A549 (cell line): Measurements from ENCODE around the gene CDYL2.

Experiments used
- BHLHE40 ChIP-seq: IDR thresholded peaks from 2 replicates; pipeline ENCODE4 v1.6.1; 2012; ENCODE audit warnings: low read depth, low read length, inconsistent platforms
- CHD4 ChIP-seq: fragments of 200-600 bp; sonication (generic); IDR thresholded peaks from 2 replicates; pipeline ENCODE4 v1.6.1; 2016; ENCODE audit warnings: antibody characterized with exemption, mild to moderate bottlenecking, borderline replicate concordance
- EHMT2 ChIP-seq: fragments of 200-600 bp; sonication (generic); IDR thresholded peaks from 2 replicates; pipeline ENCODE4 v1.6.1; 2016; ENCODE audit warnings: antibody characterized with exemption, low read depth, mild to moderate bottlenecking, moderate library complexity
- JUN ChIP-seq, 2 experiments: fragments of >200 bp; sonication (Bioruptor Twin); formaldehyde crosslinking; IDR thresholded peaks; 2 replicates in 1 of 2; 3 replicates in 1 of 2; pipeline ENCODE4 v1.6.1; 2016 to 2017
- JUNB ChIP-seq: fragments of >200 bp; sonication (Bioruptor Twin); formaldehyde crosslinking; IDR thresholded peaks from 2 replicates; pipeline ENCODE4 v1.6.1; 2016
- MYC ChIP-seq: IDR thresholded peaks from 2 replicates; pipeline ENCODE4 v1.6.1; 2012; ENCODE audit warnings: mild to moderate bottlenecking, inconsistent platforms, low read length, improper control_type of control experiment, borderline replicate concordance
- NR3C1 ChIP-seq: fragments of >200 bp; sonication (Bioruptor Twin); formaldehyde crosslinking; IDR thresholded peaks from 3 replicates; pipeline ENCODE4 v1.6.1; 2017
- POLR2A ChIP-seq: IDR thresholded peaks from 2 replicates; pipeline ENCODE4 v1.6.1; 2012; ENCODE audit warnings: mild to moderate bottlenecking, low read length
- SMC3 ChIP-seq: fragments of >200 bp; sonication (Bioruptor Twin); formaldehyde crosslinking; IDR thresholded peaks from 3 replicates; pipeline ENCODE4 v1.6.1; 2018; ENCODE audit warnings: inconsistent platforms
- SREBF2 ChIP-seq: fragments of 450-650 bp; IDR thresholded peaks from 2 replicates; pipeline ENCODE4 v1.6.1; 2014; ENCODE audit warnings: mild to moderate bottlenecking, moderate library complexity
- TF ChIP-seq, protein P1 (sequence below): fragments of >200 bp; sonication (Bioruptor Twin); formaldehyde crosslinking; IDR thresholded peaks from 3 replicates; pipeline ENCODE4 v1.5.1; 2016
- TF ChIP-seq, protein P2 (sequence below): fragments of 200-600 bp; sonication (generic); IDR thresholded peaks from 2 replicates; pipeline ENCODE4 v1.6.1; 2016; ENCODE audit warnings: antibody characterized with exemption, mild to moderate bottlenecking, moderate library complexity

DNA sequence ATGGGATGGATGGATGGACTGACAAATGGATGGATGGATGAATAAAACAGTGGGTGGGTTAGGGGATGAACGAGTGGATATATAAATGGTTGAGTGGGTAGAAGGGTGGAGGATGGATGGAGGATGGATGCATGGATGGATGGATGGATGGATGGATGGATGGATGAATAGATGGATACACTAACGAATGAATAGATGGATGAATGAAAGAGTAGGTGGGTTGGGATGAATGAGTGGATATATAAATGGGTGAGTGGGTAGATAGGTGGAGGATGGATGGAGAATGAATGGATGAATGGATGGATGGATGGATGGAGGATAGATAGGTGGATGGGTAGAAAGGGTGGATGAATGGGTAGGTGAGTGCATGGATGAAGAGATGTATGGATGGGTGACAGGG lies 62.1 kb downstream of the CDYL2 start:
- no peak for TF ChIP-seq BHLHE40
- TF ChIP-seq POLR2A: no peak
- TF ChIP-seq SREBF2: no peak
- TF ChIP-seq, protein P1, sequence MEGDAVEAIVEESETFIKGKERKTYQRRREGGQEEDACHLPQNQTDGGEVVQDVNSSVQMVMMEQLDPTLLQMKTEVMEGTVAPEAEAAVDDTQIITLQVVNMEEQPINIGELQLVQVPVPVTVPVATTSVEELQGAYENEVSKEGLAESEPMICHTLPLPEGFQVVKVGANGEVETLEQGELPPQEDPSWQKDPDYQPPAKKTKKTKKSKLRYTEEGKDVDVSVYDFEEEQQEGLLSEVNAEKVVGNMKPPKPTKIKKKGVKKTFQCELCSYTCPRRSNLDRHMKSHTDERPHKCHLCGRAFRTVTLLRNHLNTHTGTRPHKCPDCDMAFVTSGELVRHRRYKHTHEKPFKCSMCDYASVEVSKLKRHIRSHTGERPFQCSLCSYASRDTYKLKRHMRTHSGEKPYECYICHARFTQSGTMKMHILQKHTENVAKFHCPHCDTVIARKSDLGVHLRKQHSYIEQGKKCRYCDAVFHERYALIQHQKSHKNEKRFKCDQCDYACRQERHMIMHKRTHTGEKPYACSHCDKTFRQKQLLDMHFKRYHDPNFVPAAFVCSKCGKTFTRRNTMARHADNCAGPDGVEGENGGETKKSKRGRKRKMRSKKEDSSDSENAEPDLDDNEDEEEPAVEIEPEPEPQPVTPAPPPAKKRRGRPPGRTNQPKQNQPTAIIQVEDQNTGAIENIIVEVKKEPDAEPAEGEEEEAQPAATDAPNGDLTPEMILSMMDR: no peak
- TF ChIP-seq CHD4: no peak
- TF ChIP-seq JUNB: no peak
- no peak for TF ChIP-seq MYC
- no peak for TF ChIP-seq EHMT2
- TF ChIP-seq JUN (IDR thresholded peaks at IDR 0.05): no peak
- no peak for TF ChIP-seq SMC3
- TF ChIP-seq, protein P2, sequence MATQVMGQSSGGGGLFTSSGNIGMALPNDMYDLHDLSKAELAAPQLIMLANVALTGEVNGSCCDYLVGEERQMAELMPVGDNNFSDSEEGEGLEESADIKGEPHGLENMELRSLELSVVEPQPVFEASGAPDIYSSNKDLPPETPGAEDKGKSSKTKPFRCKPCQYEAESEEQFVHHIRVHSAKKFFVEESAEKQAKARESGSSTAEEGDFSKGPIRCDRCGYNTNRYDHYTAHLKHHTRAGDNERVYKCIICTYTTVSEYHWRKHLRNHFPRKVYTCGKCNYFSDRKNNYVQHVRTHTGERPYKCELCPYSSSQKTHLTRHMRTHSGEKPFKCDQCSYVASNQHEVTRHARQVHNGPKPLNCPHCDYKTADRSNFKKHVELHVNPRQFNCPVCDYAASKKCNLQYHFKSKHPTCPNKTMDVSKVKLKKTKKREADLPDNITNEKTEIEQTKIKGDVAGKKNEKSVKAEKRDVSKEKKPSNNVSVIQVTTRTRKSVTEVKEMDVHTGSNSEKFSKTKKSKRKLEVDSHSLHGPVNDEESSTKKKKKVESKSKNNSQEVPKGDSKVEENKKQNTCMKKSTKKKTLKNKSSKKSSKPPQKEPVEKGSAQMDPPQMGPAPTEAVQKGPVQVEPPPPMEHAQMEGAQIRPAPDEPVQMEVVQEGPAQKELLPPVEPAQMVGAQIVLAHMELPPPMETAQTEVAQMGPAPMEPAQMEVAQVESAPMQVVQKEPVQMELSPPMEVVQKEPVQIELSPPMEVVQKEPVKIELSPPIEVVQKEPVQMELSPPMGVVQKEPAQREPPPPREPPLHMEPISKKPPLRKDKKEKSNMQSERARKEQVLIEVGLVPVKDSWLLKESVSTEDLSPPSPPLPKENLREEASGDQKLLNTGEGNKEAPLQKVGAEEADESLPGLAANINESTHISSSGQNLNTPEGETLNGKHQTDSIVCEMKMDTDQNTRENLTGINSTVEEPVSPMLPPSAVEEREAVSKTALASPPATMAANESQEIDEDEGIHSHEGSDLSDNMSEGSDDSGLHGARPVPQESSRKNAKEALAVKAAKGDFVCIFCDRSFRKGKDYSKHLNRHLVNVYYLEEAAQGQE: no peak
- no peak for TF ChIP-seq NR3C1
